HG03575 (cell line): ENCODE results near the gene LLPH.
A peak's percentile ranks its signal among the peaks of the same experiment; 100 is the strongest.

ENCODE experiments used
- ATAC-seq: cut with Tn5 transposase; IDR thresholded peaks from one replicate; pipeline ENCODE4 v1.9.1; 2021; ENCODE audit not compliant: unreplicated experiment, insufficient number of reproducible peaks, low FRiP score; ENCODE audit errors: extremely low read depth

The LLPH gene

DNA sequence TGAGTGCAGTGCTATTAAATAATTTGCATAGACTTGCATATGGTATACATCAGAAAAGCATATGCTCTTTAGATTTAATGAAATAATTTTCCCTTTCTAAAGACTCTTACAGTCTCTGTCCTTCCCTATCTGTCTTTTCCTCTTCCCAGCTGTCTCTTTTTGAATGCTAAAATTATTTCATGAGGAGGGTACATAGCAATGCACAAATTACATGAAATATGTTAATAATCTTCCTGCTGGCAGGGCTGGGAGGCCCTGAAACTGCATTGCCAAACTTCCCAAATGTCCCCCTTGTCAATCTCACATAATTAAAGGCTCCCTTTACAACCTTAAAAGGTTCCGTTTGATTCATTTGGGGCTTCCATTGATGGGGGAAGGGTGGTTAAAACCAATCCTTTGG, 22.2 kb downstream of the LLPH start:
- ATAC-seq: no peak

DNA sequence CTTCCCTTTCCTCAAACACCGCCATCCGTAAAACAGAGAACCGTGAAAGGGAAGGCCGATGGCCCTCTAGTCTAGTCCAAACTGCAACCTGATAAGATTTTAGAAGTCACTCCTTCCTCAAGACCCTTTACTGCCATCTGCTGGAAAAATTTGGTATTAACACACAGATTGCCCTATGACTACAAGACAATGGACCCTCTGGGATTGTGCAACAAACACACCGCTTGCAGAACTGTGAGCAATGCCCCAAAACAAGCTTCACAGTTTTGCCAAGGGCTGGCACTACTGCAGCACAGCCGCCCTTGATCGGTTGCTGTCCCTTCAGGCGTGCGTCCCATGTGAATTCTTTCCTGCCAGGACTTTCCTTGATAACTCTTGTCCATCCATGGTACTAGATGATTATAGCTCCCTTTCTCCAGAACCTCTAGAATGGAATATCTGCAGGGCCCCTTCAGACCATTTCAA, 23.1 kb downstream of the LLPH start:
- ATAC-seq: peak; percentile 84

DNA sequence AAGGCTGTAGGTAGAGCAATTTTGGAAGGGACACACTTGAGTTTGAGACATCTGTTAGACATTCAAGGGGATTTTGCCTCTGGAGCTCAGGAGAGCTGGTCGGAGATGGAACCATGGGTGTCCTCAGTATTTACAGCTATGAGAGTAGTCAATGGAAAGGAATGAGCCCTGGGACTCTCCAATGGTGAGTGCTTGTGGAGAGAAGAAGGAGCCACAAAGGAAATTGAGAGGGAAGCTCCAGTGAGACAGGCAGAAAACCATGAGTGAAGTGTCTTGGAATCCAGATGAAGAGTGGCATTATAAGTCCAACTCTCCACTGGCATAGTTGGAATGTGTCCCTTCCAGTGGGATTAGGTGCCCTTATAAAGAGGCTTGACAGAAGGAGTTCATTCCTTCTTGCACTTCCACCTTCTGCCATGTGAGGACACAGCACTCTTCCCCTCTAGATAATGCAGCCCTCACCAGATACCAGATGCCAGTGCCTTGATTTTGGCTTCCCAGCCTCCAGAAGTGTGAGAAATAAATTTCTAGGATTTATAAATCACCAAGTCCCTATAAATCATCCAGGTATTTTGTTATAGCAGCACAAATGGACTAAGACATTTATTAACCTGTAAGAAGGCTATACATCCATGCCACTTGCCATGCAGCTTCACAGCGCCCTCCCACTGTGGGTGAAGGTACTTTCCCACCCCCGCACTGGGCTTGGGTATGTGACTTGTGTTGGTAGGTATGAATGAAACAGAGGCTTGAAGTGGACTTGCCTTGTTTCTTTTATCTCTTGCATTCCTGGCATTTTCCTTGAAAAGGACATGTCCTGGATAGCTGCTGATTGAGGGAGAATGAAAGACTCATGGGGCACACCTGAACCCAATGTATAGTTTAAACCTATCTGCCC, 27.3 kb downstream of the LLPH start:
- no peak for ATAC-seq

DNA sequence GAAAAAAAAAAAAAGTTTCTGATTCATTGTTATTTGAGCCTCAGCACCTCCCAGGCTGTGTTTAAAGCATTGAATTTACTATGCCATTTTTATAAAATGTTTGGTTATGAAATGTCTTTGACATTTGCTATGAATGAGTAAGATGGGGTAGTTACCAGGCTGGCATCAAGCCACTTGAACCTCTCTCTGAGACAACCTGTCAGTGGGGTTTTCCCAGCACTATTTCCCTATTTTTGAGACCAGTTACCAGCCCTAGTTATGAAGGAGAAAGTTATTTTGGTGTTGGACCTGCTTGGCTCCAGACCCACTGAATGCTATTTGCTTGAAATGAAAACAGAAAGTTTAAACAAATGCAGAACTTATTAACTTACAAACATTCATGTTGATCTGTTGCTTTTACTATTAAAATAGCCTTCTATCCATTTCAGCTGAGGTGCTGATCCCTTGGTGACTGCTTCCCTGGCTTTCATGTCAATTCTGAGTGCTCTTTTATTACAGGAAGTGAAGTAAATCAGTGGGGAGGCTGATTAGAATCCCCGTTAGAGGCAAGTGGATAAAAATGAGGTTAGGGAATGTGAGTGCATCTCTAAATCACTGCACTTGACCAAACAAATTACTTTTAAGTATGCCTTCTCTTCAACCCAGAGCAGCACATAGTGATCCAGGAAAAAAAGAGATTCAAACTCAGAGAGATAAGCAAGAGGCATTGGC, 37.8 kb downstream of the LLPH start:
- no peak for ATAC-seq

DNA sequence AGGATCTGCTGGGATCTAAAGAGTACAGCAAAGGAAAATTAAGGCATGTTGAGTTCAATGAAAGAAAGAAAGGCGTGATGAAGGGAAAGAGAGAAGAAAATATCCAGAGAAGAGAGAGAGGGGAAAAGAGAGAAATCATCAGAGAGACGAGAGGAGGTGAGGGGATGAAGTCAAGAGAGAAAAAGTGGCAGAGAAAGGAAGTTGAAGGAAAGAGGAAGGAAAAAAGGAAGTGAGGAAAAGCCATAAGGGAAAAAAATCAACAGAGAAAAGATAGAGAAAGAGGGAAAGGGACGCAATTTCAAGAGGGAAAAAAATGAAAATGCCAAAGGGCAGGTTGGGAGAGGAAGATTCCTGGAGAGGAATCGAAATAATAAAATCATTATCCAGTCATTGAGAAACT, 40.4 kb downstream of the LLPH start:
- ATAC-seq: no peak

DNA sequence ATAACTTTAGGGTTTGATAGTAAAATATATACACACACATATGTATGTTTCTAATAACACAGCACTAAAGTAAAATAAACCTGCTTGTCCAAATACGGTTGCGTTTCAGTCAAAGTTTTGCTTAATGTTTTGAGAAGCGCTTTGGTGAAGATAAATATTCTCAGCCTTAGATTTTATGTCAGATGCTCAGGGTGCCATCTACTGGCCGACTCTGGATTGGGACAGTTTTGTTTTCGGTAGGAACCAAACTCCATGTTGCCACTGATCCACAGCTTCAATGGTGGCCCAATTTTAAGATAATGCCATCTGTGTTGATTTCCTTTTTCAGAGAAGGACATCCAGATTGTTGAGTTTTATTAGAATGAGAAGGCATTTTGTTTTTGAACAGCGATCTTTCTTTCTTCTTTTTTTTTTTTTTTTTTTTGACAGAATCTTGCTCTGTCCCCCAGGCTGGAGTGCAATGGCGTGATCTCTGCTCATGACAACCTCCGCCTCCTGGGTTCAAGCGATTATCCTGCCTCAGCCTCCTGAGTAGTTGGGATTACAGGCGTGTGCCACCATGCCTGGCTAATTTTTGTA, 43.1 kb downstream of the LLPH start:
- no peak for ATAC-seq

DNA sequence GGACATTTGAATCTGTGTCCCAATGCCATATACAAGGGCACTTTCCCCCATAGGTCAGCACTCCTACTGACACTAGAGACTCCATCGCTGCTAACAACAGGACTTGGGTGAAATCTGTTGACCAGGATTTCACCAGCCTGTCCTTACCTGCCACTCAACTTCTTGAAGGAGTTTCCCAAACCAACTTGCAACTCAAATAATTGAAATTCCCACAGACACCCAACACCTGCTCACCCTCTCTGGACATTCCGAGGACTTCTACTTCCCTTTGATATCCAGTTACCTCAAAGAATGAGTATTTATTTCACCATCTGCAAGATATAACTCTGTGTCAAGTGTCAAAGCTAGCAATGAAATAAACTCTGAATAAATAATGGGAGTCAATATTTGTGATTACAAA, 44.6 kb downstream of the LLPH start:
- ATAC-seq: no peak

DNA sequence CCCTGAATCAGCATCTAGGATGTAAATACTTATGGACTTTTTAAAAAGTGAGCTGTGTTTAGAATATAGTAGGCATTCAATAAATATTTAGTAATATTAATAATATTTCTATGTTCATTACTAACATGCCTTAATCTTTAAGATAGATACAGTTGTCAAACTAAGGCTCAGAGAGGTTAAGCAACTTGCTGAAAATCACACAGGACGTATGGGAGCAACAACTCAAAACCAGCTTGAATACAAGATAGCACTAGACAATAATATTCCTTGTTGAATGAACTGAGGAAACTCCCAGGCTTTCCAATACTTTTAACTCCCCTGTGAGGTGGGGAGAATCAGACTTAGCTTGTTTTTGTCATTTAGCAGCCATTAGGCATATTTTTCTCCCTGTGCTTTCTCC, 45.3 kb downstream of the LLPH start:
- ATAC-seq: no peak

DNA sequence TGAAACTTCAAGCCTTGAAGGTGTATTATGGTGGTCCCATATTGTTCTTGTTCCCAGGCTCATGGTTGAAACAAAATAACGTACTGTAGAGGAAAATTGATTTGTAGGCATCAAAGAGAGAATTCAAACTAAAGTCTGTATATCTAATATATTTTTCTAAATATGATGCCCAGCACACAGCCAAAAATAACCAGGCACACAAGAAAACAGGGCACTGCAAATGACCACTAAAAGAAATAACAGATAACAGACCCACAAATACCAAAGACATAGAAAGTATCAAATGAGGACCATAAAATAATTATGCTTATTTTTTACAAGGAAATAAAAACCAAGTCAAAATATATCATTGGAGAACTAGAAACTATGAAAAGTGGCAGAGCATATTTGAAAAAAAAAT, 46.8 kb downstream of the LLPH start:
- no peak for ATAC-seq

DNA sequence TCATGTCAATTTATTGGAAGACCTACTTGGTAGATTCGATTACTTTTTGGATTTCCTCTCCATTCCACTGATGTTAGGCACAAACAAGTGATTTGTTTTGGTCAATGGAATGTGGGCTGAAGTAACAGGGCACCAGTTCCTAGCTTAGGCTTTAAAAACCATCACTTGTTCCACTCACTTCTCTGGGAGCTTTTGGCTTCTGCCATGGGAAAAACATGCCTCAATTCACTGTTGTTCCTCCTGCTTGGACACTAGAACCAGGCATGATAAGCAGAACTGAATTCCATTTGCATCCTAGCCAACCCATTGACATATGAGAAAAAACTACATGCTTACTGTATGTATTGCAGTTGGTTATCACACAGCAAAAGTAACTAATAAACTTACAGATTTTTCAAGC, 47.8 kb downstream of the LLPH start:
- no peak for ATAC-seq

DNA sequence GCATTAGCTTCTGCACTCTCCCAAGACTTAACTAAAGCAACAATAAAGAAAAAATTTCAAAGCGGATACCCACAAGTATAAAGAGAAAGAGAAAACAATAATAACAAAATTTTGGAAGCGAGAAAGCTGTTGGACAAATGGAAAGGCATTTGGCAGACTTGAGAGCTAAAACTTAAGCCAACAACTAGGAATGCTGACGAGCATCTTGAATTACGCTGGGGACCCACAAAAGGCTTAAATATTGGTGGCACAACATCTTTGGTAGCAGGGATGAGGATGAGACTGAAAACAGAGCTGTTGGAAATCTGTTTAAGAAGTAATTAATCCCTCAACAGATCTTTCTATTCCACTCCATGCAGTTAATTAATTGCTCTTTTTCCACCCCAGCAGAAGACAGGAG, 49.8 kb downstream of the LLPH start:
- ATAC-seq: no peak

DNA sequence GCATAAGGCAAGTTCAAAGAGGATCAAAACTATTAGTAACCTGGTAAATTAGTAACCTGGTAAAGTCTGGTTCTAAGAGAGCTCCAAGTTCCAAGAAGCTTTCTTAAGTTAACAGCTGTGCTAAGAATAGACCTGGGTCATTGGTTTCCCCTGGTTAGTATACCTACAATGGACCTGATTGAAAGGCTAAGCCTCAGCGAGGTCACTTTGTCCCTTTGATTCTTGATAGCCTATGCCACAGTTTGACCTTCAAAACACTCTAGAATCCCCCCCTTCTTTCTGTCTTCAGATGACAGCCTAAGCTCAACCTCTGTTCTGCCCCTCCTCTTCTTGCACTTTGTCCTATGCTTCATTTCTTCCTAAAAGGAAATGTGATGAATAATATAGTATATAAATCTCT, 53.0 kb downstream of the LLPH start:
- ATAC-seq: no peak

DNA sequence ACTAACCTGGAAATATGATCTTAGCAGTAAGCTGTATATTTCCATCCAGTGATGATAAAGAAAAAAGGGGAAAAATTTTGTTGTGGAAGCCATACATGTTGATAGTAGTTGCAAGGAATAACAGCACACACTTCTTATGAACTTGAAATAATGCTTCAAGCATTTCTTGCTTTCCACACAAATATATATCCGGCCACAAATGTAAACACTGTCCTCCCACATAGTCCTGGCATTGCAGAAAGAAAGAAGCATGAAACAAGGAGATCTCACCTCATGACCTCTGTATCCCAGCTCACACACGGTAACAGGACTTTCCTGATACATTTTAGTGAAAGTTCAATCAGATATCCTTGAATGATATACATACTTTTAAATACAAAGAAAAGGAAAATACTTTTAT, 56.0 kb downstream of the LLPH start:
- no peak for ATAC-seq

DNA sequence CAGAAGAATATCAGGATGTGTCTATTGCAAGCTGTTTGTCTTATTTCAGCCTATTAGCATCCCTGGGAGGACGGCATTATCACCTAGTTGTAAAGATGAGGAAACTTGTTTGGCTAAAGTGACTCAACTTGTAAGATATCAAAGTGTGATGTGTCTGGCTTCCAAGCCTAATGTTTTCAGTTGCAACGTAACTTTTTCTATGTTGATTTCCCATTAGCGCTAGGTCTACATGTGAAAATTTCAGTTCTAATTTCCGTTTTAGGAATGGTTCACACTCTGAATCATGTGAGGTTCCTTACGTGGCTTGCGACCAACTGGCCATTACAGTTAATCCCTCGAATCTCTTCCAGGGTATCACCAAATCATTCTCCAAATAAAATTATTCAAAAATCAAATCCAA, 58.0 kb downstream of the LLPH start:
- ATAC-seq: peak; percentile 41

DNA sequence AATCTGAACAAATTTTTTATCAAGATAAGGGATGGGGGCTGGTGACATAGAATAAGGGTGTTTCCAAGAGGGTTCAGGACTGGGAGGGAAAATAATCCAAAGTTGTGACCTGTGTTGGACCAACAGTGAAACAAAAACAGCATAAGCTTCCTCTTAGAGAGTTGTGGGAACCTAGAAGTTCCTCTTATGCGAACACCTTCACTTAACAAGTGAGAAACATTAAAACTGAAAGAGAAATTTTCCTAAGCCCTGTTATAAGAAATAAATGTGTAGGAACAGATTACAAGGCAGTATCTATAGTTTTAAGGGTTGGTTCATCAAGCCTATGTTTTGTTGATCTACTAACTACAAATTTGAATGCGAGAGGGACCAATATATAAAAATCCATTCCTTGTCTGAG, 58.4 kb downstream of the LLPH start:
- ATAC-seq: peak; percentile 27

DNA sequence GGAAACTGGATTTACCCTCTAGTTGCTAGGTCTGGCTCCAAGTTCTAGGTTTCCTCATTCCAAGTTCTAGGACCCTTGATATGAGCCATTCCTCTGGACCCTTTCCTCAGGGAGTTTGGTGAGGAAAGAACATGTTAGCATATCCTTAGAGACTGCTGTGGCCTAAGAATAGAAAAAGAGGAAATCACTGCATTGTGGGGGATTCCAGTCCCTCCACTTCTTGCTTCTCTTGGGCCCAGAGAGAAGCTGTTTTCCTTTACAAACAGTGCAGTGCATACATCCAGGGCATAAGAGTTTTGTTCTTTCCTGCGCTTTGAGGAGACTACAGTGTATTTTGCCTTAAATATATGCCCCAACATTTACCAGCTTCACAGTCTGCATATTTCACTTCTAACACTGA, 59.0 kb downstream of the LLPH start:
- ATAC-seq: no peak

DNA sequence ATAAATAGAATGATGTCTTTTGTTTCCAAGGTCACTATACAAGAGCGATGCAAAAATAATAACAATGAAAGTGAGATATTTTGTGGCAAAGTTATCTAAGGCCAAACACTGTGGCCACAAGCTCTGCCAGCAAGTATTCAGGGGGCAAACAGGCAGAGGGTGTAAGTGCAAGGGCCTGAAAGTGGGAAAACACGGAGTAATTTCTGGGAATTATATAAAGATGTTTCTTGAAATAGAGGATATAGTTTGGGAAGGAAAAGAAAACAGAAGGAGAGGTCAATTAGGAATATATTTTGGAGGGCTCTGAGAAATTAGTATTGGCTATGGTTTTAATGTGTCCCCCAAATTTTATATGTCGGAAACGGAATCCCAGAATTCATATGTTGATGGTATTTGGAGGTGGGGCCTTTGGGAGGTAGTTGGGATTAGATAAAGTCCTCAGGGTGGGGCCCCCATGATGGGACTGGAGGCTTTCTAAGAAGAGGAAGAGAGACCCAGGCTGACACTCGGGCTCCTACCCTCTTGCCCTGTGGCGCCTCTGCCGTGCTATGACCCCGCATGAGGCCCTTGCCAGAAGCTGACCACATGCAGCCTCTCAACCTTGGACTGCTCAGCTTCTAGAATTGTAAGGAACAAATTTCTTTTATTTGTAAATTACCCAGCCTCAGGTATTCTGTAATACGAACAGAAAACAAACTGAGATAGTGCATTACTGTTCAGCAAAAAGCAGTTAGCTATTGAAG, 60.0 kb downstream of the LLPH start:
- no peak for ATAC-seq

DNA sequence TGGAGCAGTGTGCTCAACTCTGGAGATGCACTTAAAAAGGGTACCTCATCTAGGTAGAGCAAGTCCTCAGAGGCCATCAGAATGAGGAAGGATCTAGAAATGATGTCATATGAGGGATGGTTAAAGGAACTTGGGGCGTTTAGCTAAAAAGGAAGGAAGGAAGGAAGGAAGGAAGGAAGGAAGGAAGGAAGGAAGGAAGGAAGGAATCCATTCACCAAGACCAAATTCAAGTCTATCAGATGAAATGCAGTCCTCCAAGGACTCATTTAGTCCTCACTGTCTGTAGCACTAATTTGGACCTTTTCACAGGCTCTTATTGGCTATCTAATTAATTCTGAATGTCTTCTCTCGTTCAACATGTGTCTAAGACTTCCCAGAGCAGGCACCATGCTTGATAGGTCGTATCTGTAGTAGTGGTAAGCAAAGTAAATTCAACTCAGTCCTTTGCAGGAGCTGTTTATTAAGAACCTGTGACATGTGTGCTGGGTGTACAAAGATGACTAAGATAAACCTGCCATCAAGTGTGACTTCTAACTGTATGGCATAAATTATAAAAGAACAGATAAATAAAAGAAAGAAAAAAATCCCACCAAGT, 63.5 kb downstream of the LLPH start:
- ATAC-seq: no peak
